DND-41 (cell line): ENCODE measurements around the gene MVB12B.

Experiments used
- ATAC-seq: fragments of 200-7000 bp; cut with Tn5 transposase; 3 replicates; pipeline ENCODE4 v1.9.1; 2021; ENCODE audit warnings: low read depth; ENCODE audit not compliant: insufficient read depth
- DNase-seq: peaks from one replicate; pipeline ENCODE4 v3.0.0-alpha.2; 2020
- H2AFZ ChIP-seq: 2 replicates; pipeline ENCODE4 v1.6.0; 2012; ENCODE audit warnings: low read depth, low read length
- H3K27ac ChIP-seq: 2 replicates; pipeline ENCODE4 v1.5.1; 2012; ENCODE audit warnings: low read length, inconsistent platforms
- H3K27me3 ChIP-seq: fragments of 200-600 bp; sonication (generic); 2 replicates; pipeline ENCODE4 v1.6.0; 2012; ENCODE audit warnings: low read length, mild to moderate bottlenecking, inconsistent platforms; ENCODE audit not compliant: insufficient read depth, poor library complexity
- H3K36me3 ChIP-seq: 2 replicates; pipeline ENCODE4 v1.5.1; 2012; ENCODE audit warnings: low read length, inconsistent platforms; ENCODE audit not compliant: insufficient read depth
- H3K4me1 ChIP-seq: 2 replicates; pipeline ENCODE4 v1.5.1; 2012; ENCODE audit warnings: mild to moderate bottlenecking, low read length; ENCODE audit not compliant: insufficient read depth
- H3K4me2 ChIP-seq: 2 replicates; pipeline ENCODE4 v1.6.0; 2012; ENCODE audit warnings: mild to moderate bottlenecking, moderate library complexity, low read length, inconsistent platforms; ENCODE audit not compliant: insufficient read depth
- H3K4me3 ChIP-seq, 2 experiments: fragments of 200-600 bp in 1 of 2; shearing (Covaris generic) in 1 of 2; 2 replicates each; pipeline ENCODE4 v1.5.1; 2012 to 2016; ENCODE audit warnings: inconsistent platforms in 2 of 2, low read length in 2 of 2, mild to moderate bottlenecking in 2 of 2, low read depth in 1 of 2, moderate library complexity in 1 of 2
- H3K79me2 ChIP-seq: 2 replicates; pipeline ENCODE4 v1.6.0; 2012; ENCODE audit warnings: low read length, inconsistent platforms; ENCODE audit not compliant: insufficient read depth
- H3K9ac ChIP-seq: 2 replicates; pipeline ENCODE4 v1.6.0; 2012; ENCODE audit warnings: low read depth, mild to moderate bottlenecking, inconsistent platforms, low read length, moderate library complexity
- H3K9me3 ChIP-seq: 2 replicates; pipeline ENCODE4 v1.5.1; 2012; ENCODE audit warnings: low read length, moderate library complexity, mild to moderate bottlenecking, inconsistent platforms; ENCODE audit not compliant: insufficient read depth, severe bottlenecking
- H4K20me1 ChIP-seq: 2 replicates; pipeline ENCODE4 v1.6.0; 2012; ENCODE audit warnings: low read length; ENCODE audit not compliant: insufficient read depth
- CTCF ChIP-seq: IDR thresholded peaks from 2 replicates; pipeline ENCODE4 v1.5.1; 2012; ENCODE audit warnings: borderline replicate concordance, low read length, moderate library complexity, mild to moderate bottlenecking; ENCODE audit not compliant: poor library complexity, severe bottlenecking; ENCODE audit errors: extremely low read depth
- EZH2 ChIP-seq: IDR thresholded peaks from 3 replicates; pipeline ENCODE4 v1.6.1; 2012; ENCODE audit warnings: borderline replicate concordance, low read depth, mild to moderate bottlenecking, moderate library complexity, low read length, inconsistent platforms; ENCODE audit not compliant: severe bottlenecking

MVB12B gene

DNA sequence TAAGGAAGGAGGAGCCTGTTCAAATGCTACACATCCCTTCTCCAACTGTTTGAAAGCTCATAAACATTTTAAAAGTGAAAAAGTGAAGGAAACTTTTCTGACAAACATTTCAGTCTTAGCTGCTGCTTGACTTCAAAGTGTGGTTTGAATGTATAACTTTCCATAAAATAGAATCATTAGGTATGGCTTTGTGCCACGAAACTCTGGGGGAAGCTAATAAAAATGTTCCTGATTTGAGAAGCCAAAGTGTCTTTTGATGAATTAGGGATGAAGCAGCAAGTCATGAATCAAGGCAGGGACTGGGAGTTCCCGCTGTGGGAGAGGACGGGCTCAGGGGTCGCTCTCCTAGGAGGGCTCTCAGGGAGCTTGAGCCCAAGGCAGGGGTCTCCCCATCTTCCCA, 15.3 kb downstream of the MVB12B start:
- H3K27me3 ChIP-seq, result no peaks in the 10 kb centered on the region
- H3K27ac ChIP-seq, result no peak overlapping the region
- ATAC-seq (no peak), DNase-seq (no peak)
- H3K4me2 ChIP-seq, result no peak overlapping the region
- no peak overlapping the region for H3K9ac ChIP-seq
- H3K79me2 ChIP-seq, result no peaks in the 10 kb centered on the region
- H4K20me1 ChIP-seq, result 0 out of 2 replicates have a peak, but pooled peaks cover 6% of the 10 kb centered on the region
- H3K4me3 ChIP-seq, result no peak overlapping the region
- H3K9me3 ChIP-seq, result no peaks in the 10 kb centered on the region
- no peak overlapping the region for H2AFZ ChIP-seq
- no peak for TF ChIP-seq EZH2
- no peak for TF ChIP-seq CTCF
- peaks cover 8% of the 10 kb centered on the region; the same call in 1 of the 2 replicates for H3K4me1 ChIP-seq
- peaks cover 3% of the 10 kb centered on the region; the same call in 1 of the 2 replicates for H3K36me3 ChIP-seq

- TF ChIP-seq EZH2, result no peak
- no peak for TF ChIP-seq CTCF
- DNase-seq (no peak), ATAC-seq (no peak)
- Histone ChIP-seq H4K20me1 (0 out of 2 replicates have a peak, but pooled peaks cover 1% of the 10 kb centered on the region), H3K9me3 (no peaks in the 10 kb centered on the region), H3K9ac (no peak overlapping the region), H3K27me3 (no peaks in the 10 kb centered on the region), H3K4me1 (peaks cover 8% of the 10 kb centered on the region; the same call in 1 of the 2 replicates), H3K4me3 (no peak overlapping the region), H3K4me2 (no peak overlapping the region), H3K36me3 (peaks cover 3% of the 10 kb centered on the region; the same call in 1 of the 2 replicates), H3K27ac (no peak overlapping the region), H3K79me2 (no peaks in the 10 kb centered on the region), H2AFZ (no peak overlapping the region)
These were observed 16.0 kb downstream of the MVB12B start for GRCh38 chr9:126342621-126343031.

DNA sequence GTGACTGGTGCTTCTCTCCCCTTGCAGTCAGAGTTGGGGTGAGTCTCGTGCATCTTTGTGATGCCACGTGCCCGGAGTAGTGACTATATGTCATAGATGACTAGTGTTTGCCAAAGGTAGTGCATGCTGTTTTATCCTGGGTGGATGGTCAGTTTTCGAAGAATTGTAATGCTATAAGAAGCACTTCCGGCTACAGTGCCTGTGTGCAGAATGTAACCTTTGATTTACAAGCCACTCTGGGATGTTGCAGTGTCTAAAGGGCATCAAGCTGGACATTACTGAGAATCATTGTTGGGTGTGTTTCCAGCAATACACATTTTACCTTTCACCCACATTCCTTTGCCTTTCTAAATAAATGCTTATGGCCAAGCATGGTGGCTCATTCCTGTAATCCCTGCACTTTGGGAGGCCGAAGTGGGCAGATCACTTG, 16.7 kb downstream of the MVB12B start:
- TF ChIP-seq CTCF (no peak), EZH2 (no peak)
- no peak overlapping the region for H3K4me2 ChIP-seq
- H3K9ac ChIP-seq, result no peak overlapping the region
- ATAC-seq (no peak), DNase-seq (no peak)
- no peaks in the 10 kb centered on the region for H3K9me3 ChIP-seq
- no peak overlapping the region for H3K27ac ChIP-seq
- no peaks in the 10 kb centered on the region for H4K20me1 ChIP-seq
- H3K36me3 ChIP-seq, result peaks cover 3% of the 10 kb centered on the region; the same call in 1 of the 2 replicates
- H3K79me2 ChIP-seq, result no peaks in the 10 kb centered on the region
- no peak overlapping the region for H2AFZ ChIP-seq
- no peak overlapping the region for H3K4me3 ChIP-seq
- H3K27me3 ChIP-seq, result no peaks in the 10 kb centered on the region
- H3K4me1 ChIP-seq, result peaks cover 8% of the 10 kb centered on the region; the same call in 1 of the 2 replicates

- no peak overlapping the region for H3K27ac ChIP-seq
- peaks cover 3% of the 10 kb centered on the region; the same call in 1 of the 2 replicates for H3K36me3 ChIP-seq
- TF ChIP-seq EZH2 (no peak), CTCF (no peak)
- no peaks in the 10 kb centered on the region for H3K27me3 ChIP-seq
- H3K79me2 ChIP-seq, result no peaks in the 10 kb centered on the region
- H2AFZ ChIP-seq, result no peak overlapping the region
- H3K4me2 ChIP-seq, result no peak overlapping the region
- no peaks in the 10 kb centered on the region for H3K9me3 ChIP-seq
- no peaks in the 10 kb centered on the region for H3K4me1 ChIP-seq
- ATAC-seq (no peak), DNase-seq (no peak)
- H3K4me3 ChIP-seq, result no peak overlapping the region
- no peaks in the 10 kb centered on the region for H4K20me1 ChIP-seq
- H3K9ac ChIP-seq, result no peak overlapping the region
These were observed 19.4 kb downstream of the MVB12B start for GRCh38 chr9:126346031-126346430.
